OCI-LY3 (cell line): ENCODE results near the gene LIPT2.

Experiments
- H2AFZ ChIP-seq: fragments of 200-600, 300-600 bp; shearing (Covaris generic); 2 replicates; pipeline ENCODE4 v1.6.0; 2014; ENCODE audit warnings: antibody characterized with exemption, low read depth, low read length
- H3K27ac ChIP-seq: fragments of 200-600, 300-600 bp; sonication (generic); 2 replicates; pipeline ENCODE4 v1.5.1; 2014; ENCODE audit warnings: mild to moderate bottlenecking, low read length, moderate library complexity, mixed read lengths
- H3K27me3 ChIP-seq: fragments of 200-600, 300-600 bp; sonication (generic); 2 replicates; pipeline ENCODE4 v1.6.1; 2014; ENCODE audit warnings: low read depth, low read length, mixed read lengths
- H3K36me3 ChIP-seq: fragments of 200-600, 300-600 bp; sonication (generic); replicated peaks from 2 replicates; pipeline ENCODE3; 2014; ENCODE audit warnings: low read depth, low read length, mixed read lengths
- H3K4me1 ChIP-seq: fragments of 300-600, 200-600 bp; sonication (generic); 2 replicates; pipeline ENCODE4 v1.6.1; 2014; ENCODE audit warnings: low read length, mixed read lengths
- H3K4me2 ChIP-seq: fragments of 200-600, 300-600 bp; sonication (generic); 2 replicates; pipeline ENCODE4 v1.6.1; 2014; ENCODE audit warnings: low read length, mixed read lengths
- H3K4me3 ChIP-seq: fragments of 300-600, 200-600 bp; sonication (generic); 2 replicates; pipeline ENCODE4 v1.5.1; 2014; ENCODE audit warnings: antibody characterized with exemption, mild to moderate bottlenecking, low read length, moderate library complexity
- H3K79me2 ChIP-seq: fragments of 300-600, 200-600 bp; shearing (Covaris generic); 2 replicates; pipeline ENCODE4 v1.6.1; 2014; ENCODE audit warnings: mild to moderate bottlenecking, low read length, mixed read lengths
- H3K9ac ChIP-seq: fragments of 300-600, 200-600 bp; shearing (Covaris generic); 2 replicates; pipeline ENCODE4 v1.6.0; 2014; ENCODE audit warnings: mild to moderate bottlenecking, low read length, moderate library complexity
- H3K9me3 ChIP-seq: fragments of 200-600, 300-600 bp; shearing (Covaris generic); 2 replicates; pipeline ENCODE4 v1.6.1; 2014; ENCODE audit warnings: low read length, mixed read lengths; ENCODE audit not compliant: insufficient read depth
- H4K20me1 ChIP-seq: fragments of 200-600, 300-600 bp; sonication (generic); 2 replicates; pipeline ENCODE4 v1.6.1; 2016; ENCODE audit warnings: low read length, mixed read lengths; ENCODE audit not compliant: insufficient read depth
- CTCF ChIP-seq: fragments of 200-600, 300-600 bp; sonication (generic); IDR thresholded peaks from 2 replicates; pipeline ENCODE4 v1.5.1; 2014; ENCODE audit warnings: antibody characterized with exemption, low read length, low read depth
- EZH2phosphoT487 ChIP-seq: fragments of 200-600 bp; shearing (Covaris generic); IDR thresholded peaks from 2 replicates; pipeline ENCODE4 v1.6.1; 2018; ENCODE audit warnings: antibody characterized with exemption, mixed run types, low read depth

The LIPT2 gene

GRCh38 chr11:74504100-74504691 lies 10.7 kb upstream of the LIPT2 start:
- Histone ChIP-seq H3K4me1 (no peaks in the 10 kb centered on the region), H3K9ac (no peak overlapping the region), H4K20me1 (no peaks in the 10 kb centered on the region), H2AFZ (no peak overlapping the region), H3K79me2 (no peaks in the 10 kb centered on the region), H3K4me2 (no peak overlapping the region), H3K9me3 (peaks cover 14% of the 10 kb centered on the region; the same call in 1 of the 2 replicates), H3K36me3 (no peaks in the 10 kb centered on the region), H3K27ac (no peak overlapping the region), H3K4me3 (no peak overlapping the region), H3K27me3 (no peaks in the 10 kb centered on the region)
- TF ChIP-seq CTCF: no peak
- TF ChIP-seq EZH2phosphoT487: no peak

- H3K27ac ChIP-seq: no peak overlapping the region
- no peaks in the 10 kb centered on the region for H3K36me3 ChIP-seq
- no peaks in the 10 kb centered on the region for H3K79me2 ChIP-seq
- H3K9ac ChIP-seq: no peak overlapping the region
- no peaks in the 10 kb centered on the region for H4K20me1 ChIP-seq
- H3K27me3 ChIP-seq: peaks cover 2% of the 10 kb centered on the region; the same call in 1 of the 2 replicates
- H3K4me2 ChIP-seq: no peak overlapping the region
- no peak for TF ChIP-seq CTCF
- no peak for TF ChIP-seq EZH2phosphoT487
- H3K4me3 ChIP-seq: no peak overlapping the region
- H3K4me1 ChIP-seq: peaks cover 10% of the 10 kb centered on the region
- no peak overlapping the region for H2AFZ ChIP-seq
- no peaks in the 10 kb centered on the region for H3K9me3 ChIP-seq
These were observed 1.4 kb upstream of the LIPT2 start for GRCh38 chr11:74494916-74495315.

GRCh38 chr11:74493791-74494630 lies 487 bp upstream of the LIPT2 start:
- no peaks in the 10 kb centered on the region for H3K9me3 ChIP-seq
- H3K9ac ChIP-seq: peak overlapping the region; percentile 86
- TF ChIP-seq EZH2phosphoT487 (no peak), CTCF (no peak)
- H3K79me2 ChIP-seq: no peaks in the 10 kb centered on the region
- peak overlapping the region; percentile 81 for H3K4me3 ChIP-seq
- H4K20me1 ChIP-seq: no peaks in the 10 kb centered on the region
- H3K4me1 ChIP-seq: peaks cover 10% of the 10 kb centered on the region
- H3K36me3 ChIP-seq: no peaks in the 10 kb centered on the region
- peak overlapping the region; percentile 82 for H2AFZ ChIP-seq
- peak overlapping the region; percentile 79; the same call in 1 of the 2 replicates for H3K27ac ChIP-seq
- peak overlapping the region; percentile 66 for H3K4me2 ChIP-seq
- peaks cover 1% of the 10 kb centered on the region; the same call in 1 of the 2 replicates for H3K27me3 ChIP-seq

GRCh38 chr11:74492084-74492483 lies 1.4 kb downstream of the LIPT2 start:
- H3K4me2 ChIP-seq: peak overlapping the region; percentile 66
- H3K4me3 ChIP-seq: peak overlapping the region; percentile 81
- H2AFZ ChIP-seq: no peak overlapping the region
- TF ChIP-seq EZH2phosphoT487: no peak
- TF ChIP-seq CTCF: no peak
- no peaks in the 10 kb centered on the region for H3K9me3 ChIP-seq
- no peaks in the 10 kb centered on the region for H4K20me1 ChIP-seq
- peak overlapping the region; percentile 30; the same call in 1 of the 2 replicates for H3K9ac ChIP-seq
- H3K27ac ChIP-seq: peak overlapping the region; percentile 79
- no peaks in the 10 kb centered on the region for H3K36me3 ChIP-seq
- H3K4me1 ChIP-seq: peaks cover 10% of the 10 kb centered on the region
- H3K79me2 ChIP-seq: no peaks in the 10 kb centered on the region
- no peaks in the 10 kb centered on the region for H3K27me3 ChIP-seq
